Mesothelial cell of epicardium (in vitro differentiated cells): ENCODE results near the gene MAP2K3. TPM values are rescaled to one million over a fixed set of nuclear protein-coding genes. Genes with fewer than 3 reads are reported as not detected.
A peak's percentile ranks its signal among the peaks of the same experiment; 100 is the strongest.

Experiments used
- DNase-seq, 2 experiments: peaks; one replicate each; pipeline ENCODE4 v3.0.0; 2021; ENCODE audit warnings: low spot score in 2 of 2; ENCODE audit not compliant: unreplicated experiment in 2 of 2
- H3K27ac Mint-ChIP-seq: 2 replicates; pipeline ENCODE4 v1.8.0; 2021; ENCODE audit warnings: mixed read lengths
- H3K27me3 Mint-ChIP-seq: 2 replicates; pipeline ENCODE4 v1.8.0; 2021; ENCODE audit warnings: low read depth, mixed read lengths
- H3K36me3 Mint-ChIP-seq: 2 replicates; pipeline ENCODE4 v1.8.0; 2021; ENCODE audit warnings: mixed read lengths
- H3K4me1 Mint-ChIP-seq: 2 replicates; pipeline ENCODE4 v1.8.0; 2021; ENCODE audit warnings: mixed read lengths
- H3K4me3 Mint-ChIP-seq: 2 replicates; pipeline ENCODE4 v1.8.0; 2021; ENCODE audit warnings: mild to moderate bottlenecking, moderate library complexity, mixed read lengths
- H3K9me3 Mint-ChIP-seq: 2 replicates; pipeline ENCODE4 v1.8.0; 2021; ENCODE audit warnings: mixed read lengths
- CTCF ChIP-seq: fragments of 200-600 bp; sonication (generic); IDR thresholded peaks from one replicate; pipeline ENCODE4 v1.5.0; 2021; ENCODE audit warnings: antibody characterized with exemption; ENCODE audit not compliant: unreplicated experiment
- total RNA-seq: library from RNA; stranded (reverse); gene quantifications from 3 replicates; pipeline ENCODE4 v1.2.1, GENCODE V29; 2021

The MAP2K3 gene
- total RNA-seq: 24.5 to 26.8 TPM (median 26.0 TPM) in 3 replicates

GRCh38 chr17:21284319-21285163 is at the start of gene MAP2K3:
MAP2K3 (plus strand) TSS chr17:21284711; CDS start chr17:21284921, 210 bp downstream.
- no peaks in the 10 kb centered on the region for H3K36me3 Mint-ChIP-seq
- H3K4me3 Mint-ChIP-seq: peak within 1 kb of the TSS; percentile 90
- peaks cover 20% of the 10 kb centered on the region for H3K27me3 Mint-ChIP-seq
- DNase-seq: peak; percentile 96 to 99
- no peaks in the 10 kb centered on the region for H3K9me3 Mint-ChIP-seq
- H3K27ac Mint-ChIP-seq: peak within 1 kb of the TSS; percentile 94
- H3K4me1 Mint-ChIP-seq: peaks cover 28% of the 10 kb centered on the region
- no peak for TF ChIP-seq CTCF

- peaks cover 9% of the 10 kb centered on the region for H3K9me3 Mint-ChIP-seq
- H3K36me3 Mint-ChIP-seq: no peaks in the 10 kb centered on the region
- H3K4me1 Mint-ChIP-seq: peaks cover 8% of the 10 kb centered on the region
- no peaks in the 10 kb centered on the region for H3K27me3 Mint-ChIP-seq
- no peak for TF ChIP-seq CTCF
- H3K4me3 Mint-ChIP-seq: no peak overlapping the region
- DNase-seq: no peak
- H3K27ac Mint-ChIP-seq: no peak overlapping the region
These were observed 48.6 kb upstream of the MAP2K3 start for GRCh38 chr17:21235921-21236320.

GRCh38 chr17:21239680-21240368 is 44.7 kb upstream of the MAP2K3 start:
- no peaks in the 10 kb centered on the region for H3K27me3 Mint-ChIP-seq
- no peak overlapping the region for H3K4me3 Mint-ChIP-seq
- no peaks in the 10 kb centered on the region for H3K36me3 Mint-ChIP-seq
- H3K4me1 Mint-ChIP-seq: peaks cover 8% of the 10 kb centered on the region
- no peak for DNase-seq
- H3K9me3 Mint-ChIP-seq: no peaks in the 10 kb centered on the region
- H3K27ac Mint-ChIP-seq: no peak overlapping the region
- peak; percentile 47 for TF ChIP-seq CTCF

- Mint-ChIP-seq H3K27ac (no peak overlapping the region), H3K4me1 (peaks cover 8% of the 10 kb centered on the region), H3K4me3 (no peak overlapping the region)
These were observed 44.0 kb upstream of the MAP2K3 start for GRCh38 chr17:21240369-21241055.

More at GRCh38 chr17:21240369-21241055, 44.0 kb upstream of the MAP2K3 start:
- H3K36me3 Mint-ChIP-seq: no peaks in the 10 kb centered on the region
- TF ChIP-seq CTCF: no peak
- DNase-seq: no peak
- no peaks in the 10 kb centered on the region for H3K9me3 Mint-ChIP-seq
- H3K27me3 Mint-ChIP-seq: no peaks in the 10 kb centered on the region
